Stimulated activated CD4-positive, alpha-beta T cell treated with anti-CD3 and anti-CD28 coated beads, Interleukin-4, amount 100 ng/mL, for 48 hours (primary cell): Measurements from ENCODE around the gene NLRP9.

ENCODE experiments used
- DNase-seq, 2 donors: peaks; one replicate each; pipeline ENCODE4 v3.0.0-alpha.2; 2020; ENCODE audit warnings: low read depth in 2 of 2

NLRP9 gene

DNA sequence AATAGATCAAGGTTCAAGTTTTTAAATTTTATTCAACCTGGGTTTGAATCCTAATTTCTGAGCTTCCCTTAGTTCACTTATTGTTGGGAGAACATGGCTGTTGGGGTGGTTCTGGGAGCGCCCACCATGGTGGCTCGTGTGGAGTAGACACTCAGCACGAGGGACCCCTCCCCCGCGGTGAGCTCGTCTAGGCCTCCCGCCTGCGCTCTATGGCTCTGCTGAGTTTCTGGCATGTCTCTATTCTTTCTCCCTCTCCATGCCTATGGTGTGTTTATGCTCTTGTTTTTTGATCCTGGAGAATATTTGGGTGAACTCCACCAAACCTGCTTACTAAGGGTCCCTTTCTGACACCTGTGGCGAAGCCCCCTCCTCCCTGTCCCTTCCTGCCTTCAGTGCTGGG, 64.7 kb downstream of the NLRP9 start:
- DNase-seq = no peak

DNA sequence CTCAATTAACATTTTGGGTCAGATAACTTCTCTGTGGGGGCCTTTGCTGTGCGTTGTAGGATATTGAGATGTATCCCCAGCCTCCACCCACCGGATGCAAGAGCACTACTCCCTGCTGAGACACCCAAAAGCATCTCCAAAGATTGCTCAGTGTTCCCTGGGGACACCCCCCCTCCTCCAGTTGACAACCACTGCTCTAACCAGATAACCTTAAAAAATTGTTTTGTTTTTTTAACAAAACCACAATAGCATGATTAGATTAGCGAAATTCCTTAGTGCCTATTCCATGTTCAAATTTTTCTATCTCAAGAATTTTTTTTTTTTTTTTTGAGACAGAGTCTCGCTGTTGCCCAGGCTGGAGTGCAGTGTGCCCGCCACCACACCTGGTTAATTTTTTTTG, 65.8 kb downstream of the NLRP9 start:
- DNase-seq = no peak

DNA sequence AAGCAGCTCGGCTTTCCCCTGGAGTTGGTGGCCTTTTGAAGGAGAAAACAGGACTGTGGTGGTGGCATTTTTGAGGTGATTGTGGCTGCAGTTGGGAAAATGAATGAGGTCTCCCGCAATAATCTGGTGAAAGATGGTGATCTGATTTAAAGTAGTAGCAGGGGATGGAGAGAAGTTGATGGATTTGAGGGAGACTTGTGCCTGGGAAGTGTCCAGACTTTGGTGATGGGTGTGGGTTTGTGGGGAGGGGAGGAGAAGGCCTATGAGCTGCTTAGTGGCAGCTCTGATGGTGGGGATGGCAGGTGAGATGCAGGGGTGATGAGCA, 67.2 kb downstream of the NLRP9 start:
- no peak for DNase-seq

DNA sequence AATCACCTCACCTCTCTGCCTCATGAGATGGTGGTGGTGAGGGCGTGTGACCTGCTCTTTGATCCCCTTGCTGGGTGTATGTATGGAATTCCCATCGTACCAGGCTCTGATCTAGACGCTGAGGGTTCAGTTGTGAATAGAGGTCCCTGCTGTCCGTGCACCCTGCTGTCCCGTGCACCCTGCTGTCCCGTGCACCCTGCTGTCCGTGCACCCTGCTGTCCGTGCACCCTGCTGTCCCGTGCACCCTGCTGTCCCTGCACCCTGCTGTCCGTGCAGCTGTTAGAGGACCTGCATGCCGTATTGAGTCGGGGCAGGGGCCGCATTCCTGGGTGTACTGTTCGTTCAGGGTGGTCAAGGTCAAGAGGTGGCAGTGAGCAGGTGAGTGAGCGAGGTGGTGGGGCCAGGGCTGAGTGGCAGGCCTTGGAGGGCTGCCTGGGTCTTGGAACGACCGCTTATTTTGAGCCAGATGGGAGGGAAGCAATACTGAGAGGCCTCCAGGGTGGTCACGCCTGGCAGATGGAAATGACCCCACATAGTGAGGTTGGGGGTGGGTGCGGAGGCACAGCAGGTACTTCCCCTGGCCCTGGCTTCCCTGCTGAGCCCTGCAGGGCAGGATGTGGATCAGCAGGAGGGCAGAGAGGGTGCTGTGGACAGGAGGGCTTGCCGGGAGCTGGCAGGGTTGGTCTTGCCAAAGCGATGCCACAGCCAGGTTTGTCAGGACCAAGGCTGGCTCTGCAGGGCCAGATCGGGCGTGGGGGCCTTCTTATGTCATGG, 67.7 kb downstream of the NLRP9 start:
- DNase-seq = no peak

DNA sequence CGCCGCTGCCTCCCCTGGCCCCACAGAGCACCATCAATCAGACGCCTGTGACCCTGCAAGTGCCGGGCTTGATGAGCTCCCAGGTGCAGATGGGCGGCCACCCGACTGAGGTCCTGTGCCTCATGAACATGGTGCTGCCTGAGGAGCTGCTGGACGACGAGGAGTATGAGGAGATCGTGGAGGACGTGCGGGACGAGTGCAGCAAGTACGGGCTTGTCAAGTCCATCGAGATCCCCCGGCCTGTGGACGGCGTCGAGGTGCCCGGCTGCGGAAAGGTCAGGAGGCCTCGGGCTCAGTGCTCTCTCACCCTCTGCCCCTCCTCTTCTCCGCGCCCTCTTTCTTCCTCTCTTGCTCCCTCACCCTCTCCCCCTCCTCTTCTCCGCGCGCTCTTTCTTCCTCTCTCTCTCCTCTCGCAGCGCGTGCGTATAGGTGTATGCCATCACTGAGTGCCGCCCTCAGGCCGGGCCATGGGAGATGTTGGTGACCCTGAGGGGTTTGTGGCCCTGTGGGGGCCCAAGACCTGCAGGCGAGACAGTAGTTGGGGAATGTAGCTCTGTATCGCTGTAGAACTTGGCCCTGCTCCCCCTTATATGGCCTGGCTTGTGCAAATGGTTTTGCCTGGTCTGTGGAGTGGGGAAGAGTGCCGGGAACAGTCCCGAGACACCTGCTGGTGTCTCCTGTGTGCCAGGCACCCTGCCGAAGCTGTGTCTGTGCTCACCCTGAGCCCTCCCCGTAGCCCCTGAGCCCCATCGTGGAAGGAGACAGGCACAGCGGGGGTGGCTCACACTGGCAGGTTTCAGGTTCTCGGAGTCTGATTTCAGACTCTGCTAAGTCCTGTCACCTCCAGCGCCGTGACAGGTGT, 68.6 kb downstream of the NLRP9 start:
- DNase-seq = no peak

DNA sequence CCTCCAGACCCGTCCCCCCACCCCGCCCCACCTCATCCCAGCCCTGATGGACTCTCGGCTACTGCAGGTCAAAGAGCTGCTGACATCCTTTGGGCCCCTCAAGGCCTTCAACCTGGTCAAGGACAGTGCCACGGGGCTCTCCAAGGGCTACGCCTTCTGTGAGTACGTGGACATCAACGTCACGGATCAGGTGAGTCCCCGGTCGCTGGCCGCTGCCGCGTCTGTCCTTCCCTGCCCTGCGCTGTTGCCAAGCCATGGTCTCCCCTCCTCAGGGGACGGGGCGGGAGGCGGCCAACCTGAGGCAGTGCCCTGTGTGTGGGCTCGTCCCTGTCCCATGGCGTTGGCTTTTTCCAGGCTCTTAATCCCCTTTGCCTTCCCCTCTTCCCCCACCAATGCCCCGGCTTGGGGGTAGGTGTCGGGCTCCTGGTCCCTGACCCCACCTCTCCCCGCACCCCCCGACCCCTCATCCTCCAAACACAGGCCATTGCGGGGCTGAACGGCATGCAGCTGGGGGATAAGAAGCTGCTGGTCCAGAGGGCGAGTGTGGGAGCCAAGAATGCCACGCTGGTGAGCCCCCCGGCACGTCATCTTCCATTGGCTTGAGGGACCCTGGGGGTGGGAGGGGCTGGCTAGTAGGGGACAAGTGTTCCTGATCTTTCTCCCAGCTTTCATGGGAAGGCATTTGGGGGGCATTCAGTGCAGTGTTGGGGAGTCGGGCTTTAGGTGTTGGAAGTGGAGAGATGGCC, 69.4 kb downstream of the NLRP9 start:
- DNase-seq = no peak

DNA sequence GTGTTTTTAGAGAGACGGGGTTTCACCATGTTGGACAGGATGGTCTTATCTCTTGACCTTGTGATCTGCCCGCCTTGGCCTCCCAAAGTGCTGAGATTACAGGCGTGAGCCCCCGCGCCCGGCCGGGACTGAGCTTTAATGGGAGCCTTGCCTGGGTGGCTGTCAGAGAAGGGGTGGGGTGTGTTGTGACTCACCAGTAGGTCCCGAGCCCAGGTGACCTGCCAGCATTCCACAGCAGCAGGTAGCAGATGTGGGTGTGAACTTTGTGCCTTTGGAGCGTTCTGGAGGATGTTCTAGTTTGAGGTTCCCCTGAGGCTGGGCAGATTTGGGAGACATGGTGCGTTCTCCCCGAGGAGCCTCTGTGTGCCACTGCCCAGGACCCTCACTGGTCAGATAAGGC, 70.2 kb downstream of the NLRP9 start:
- DNase-seq = no peak

DNA sequence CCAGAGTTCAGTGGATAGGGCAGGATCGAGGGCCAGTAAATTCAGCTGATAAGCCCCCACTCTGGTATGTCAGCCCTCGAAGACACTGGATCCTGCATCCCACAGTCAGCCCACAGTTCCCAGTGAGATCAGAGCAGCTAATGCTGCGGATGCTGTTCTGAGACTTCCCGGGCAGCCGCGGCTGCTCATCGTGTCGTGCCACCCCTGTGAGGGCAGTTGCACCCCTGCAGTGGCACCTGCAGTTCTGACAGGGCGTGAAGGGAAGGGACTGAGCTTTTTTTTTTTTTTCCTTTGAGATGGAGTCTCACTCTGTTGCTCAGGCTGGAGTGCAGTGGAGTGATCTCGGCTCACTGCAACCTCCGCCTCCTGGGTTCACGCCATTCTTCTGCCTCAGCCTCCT, 70.7 kb downstream of the NLRP9 start:
- no peak for DNase-seq

DNA sequence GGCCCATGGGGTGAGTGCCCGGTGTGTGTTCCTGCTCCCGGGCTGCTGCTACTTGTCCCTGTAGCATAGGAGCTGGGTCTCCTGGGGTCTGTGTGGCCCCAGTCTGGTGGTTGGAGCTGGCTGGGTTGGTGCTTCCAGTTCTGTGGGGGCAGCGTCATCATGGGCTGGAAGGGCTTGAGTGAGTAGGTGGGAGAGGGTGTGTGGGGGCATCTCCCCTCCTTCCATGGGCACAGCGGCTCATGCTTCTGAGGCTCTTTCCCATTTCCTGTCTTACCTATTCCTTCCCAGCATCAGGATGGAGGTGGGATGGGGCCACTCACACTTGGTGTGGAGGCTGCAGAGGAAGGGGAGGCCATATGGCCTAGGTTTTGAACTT, 71.2 kb downstream of the NLRP9 start:
- DNase-seq = no peak

DNA sequence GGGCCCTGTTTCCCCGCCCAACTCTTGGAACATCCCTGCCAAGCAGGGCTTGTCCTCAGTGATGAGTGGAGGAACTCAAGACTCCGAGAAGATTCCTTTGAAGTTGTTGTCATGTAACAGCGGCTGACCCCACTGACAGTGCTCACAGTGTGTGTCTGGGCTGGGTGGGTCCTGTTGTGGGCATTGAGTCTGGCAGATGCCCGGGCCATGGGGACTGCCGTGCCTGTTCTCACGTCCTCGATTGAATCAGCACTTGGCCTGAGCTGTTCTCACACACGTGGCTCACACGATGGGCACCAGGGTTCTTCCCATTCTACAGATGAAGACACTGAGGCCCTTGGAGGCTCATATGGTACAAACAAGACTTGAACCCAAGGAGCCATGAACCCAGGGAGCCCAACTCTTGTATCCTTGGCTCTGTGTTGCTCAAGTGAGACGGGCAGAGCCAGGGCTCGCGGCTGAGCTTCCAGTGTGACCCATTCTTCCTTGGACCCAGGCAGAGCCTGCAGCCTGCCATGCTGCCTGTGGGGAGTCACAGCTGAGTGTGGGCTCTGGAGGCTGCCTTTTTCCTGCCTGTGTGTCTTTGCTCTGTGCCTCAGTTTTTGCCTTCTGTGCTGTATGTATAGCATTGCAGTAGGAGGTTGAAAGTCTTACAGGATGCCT, 71.7 kb downstream of the NLRP9 start:
- no peak for DNase-seq

DNA sequence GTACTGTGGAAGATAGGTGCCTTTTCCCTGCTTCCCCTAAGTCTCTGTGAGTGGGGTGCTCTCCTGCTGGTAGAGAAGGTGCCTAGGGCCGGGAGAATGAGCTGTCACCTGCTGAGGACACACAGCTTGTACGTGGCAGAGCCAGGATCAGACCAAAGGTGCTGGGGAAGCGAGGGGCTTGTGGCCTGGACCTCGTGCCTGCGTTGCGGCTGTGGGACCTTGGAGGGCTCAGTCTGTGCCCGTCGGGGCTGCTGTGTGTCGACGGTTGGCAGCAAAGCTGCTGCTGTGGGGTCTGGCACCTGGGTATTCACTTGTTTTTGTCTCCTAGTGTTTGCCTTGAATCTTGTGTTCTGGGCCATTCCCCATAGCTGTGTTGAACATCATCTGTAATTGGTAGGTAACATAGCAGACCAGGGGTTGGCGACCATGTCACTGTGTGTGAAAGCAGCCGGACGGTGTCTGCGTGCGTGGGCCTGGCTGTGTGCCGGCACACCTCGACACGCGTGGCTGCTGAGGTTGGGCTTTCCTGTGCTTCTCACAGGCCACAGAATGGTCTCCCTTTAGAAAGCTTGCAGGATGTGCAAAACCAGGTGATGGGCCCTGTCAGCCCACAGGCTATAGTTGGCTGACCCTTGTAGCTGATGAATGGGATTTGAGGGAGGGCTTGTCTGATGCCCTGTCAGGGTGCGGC, 74.2 kb downstream of the NLRP9 start:
- DNase-seq = no peak

DNA sequence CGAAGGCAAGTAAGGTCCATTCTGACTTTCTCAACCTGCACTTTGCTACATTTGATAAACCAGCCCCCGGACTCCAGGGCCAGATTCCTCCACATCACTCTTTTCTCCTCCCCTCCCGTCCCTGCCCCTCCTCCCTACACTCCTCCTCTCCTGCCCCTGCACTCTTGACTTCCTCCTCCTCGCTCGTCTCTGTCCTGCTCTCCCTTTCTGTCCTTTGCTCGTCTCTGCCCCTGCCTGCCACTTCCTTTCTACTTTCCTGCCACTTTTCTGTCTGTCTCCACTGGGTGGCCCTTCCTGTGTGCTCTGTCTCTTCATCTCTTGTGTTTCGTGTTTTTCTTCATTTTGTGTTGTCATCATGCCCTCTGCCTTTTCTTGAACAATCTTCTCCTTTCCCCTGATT, 76.4 kb downstream of the NLRP9 start:
- no peak for DNase-seq

DNA sequence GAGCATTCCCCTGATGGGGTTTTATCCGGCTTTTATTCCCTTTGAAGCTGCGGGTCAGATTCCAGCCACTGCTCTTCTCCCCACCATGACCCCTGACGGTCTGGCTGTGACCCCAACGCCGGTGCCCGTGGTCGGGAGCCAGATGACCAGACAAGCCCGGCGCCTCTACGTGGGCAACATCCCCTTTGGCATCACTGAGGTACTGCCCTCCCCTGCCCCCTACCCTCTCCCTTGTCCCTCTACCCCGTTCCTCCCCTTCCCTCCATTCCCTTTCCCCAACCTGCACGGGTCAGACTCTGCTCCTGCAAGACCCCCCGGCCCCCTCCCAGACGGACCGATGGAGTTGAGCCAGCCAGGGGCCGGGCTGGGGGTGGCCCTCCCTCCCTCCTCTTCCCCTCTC, 77.2 kb downstream of the NLRP9 start:
- no peak for DNase-seq

DNA sequence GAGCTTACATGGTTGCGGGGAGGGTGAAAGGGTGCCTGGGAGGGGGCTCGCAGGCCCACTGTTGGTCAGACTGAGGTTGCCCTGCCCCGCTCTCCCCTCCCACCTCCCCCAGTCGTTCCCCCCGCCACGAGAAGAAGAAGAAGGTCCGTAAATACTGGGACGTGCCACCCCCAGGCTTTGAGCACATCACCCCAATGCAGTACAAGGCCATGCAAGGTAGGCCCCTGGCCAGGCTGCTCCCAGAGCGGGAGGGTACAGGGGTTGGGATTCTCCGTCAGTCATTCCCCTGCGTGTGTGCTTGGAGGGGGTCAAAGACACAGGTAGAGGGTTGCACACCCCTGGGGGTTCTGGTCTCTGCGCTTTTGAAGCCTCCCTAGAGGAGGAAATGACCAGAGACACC, 77.8 kb downstream of the NLRP9 start:
- no peak for DNase-seq

DNA sequence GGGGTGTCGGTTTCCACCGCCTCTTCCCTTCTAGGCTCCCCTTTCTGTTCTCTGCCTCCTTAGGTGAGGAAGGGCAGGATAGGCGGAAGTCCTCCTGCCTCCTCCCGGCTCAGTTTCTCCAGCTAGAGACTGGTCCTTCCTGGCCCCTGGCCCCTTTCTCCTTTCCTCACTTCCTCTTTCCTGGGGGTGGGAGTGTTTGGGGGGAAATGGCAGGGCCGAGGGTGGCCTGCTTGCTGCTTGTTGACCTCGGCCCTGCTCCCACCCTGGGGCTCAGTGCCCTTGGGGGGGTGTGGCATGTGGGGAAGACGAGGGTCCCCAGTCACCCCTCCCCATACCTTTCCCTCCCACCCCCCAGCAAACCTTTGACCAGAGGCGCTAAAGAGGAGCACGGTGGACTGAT, 78.4 kb downstream of the NLRP9 start:
- DNase-seq = no peak

DNA sequence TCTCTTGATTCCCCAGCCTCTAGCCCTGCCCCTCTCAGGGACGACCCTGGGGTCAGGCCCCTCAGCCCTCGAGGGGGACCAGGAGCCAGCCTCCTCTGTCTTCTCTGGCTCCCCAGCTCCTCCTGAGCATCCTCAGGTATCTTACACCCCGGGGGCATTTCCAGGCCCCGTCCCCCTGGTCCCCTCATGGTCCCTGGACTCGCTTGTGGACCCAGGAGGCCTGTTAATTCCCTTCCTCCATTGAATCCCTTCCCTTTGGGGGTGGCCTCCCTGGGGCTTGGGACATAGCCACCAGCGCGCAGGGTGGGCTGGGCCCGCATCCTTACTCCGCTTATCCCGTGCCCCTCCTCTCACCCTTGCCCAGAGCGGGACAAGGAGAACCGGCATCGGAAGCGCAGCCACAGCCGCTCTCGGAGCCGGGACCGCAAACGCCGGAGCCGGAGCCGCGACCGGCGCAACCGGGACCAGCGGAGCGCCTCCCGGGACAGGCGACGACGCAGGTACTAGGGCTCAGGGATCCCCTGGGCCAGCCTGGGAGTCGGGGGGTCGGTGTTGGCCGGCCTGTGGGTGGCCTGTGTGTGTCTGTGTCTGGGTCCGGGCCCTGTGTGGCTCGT, 79.2 kb downstream of the NLRP9 start:
- no peak for DNase-seq
